Vagina (tissue), 2 donors: ENCODE measurements around the gene KRT31.
"Not testable (repeated sequence)": the region's sequence is repeated elsewhere in the genome, so short reads cannot be mapped to it uniquely, and the experiment has no call there.

Source experiments
- POLR2A ChIP-seq, 2 donors: fragments of 450-650 bp; IDR thresholded peaks; one replicate each; pipeline ENCODE4 v1.6.1; 2017; ENCODE audit warnings: antibody characterized with exemption in 2 of 2, mild to moderate bottlenecking in 2 of 2, moderate library complexity in 2 of 2
- TF ChIP-seq, protein P1 (sequence below), 3 experiments: fragments of 450-650 bp in 2 of 3; fragments of 200-600 bp in 1 of 3; sonication (generic) in 1 of 3; IDR thresholded peaks; one replicate each; pipeline ENCODE4 v1.5.1; 2017 to 2019; ENCODE audit warnings: antibody characterized with exemption in 3 of 3, mild to moderate bottlenecking in 2 of 3, moderate library complexity in 2 of 3

DNA sequence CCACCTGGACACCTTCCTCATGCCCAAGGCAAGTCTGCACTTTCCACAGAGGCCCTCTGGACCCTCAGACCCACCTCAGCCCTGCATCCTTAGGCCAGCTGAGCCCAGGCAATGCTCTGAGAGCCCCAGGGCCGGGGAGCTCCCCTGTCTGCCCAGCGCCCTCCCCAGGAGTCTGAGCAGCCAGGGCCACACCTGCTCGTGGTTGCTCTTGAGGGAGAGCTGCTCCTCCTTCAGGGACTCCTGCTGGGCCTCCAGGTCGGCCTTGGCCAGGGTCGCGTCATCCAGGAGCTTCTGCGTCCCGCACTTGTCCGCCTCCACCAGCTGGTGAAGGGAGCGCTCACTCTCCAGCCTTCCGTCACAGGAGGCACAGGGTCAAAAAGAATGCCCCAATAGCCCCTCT is 25.2 kb upstream of the KRT31 start:
- TF ChIP-seq, protein P1, sequence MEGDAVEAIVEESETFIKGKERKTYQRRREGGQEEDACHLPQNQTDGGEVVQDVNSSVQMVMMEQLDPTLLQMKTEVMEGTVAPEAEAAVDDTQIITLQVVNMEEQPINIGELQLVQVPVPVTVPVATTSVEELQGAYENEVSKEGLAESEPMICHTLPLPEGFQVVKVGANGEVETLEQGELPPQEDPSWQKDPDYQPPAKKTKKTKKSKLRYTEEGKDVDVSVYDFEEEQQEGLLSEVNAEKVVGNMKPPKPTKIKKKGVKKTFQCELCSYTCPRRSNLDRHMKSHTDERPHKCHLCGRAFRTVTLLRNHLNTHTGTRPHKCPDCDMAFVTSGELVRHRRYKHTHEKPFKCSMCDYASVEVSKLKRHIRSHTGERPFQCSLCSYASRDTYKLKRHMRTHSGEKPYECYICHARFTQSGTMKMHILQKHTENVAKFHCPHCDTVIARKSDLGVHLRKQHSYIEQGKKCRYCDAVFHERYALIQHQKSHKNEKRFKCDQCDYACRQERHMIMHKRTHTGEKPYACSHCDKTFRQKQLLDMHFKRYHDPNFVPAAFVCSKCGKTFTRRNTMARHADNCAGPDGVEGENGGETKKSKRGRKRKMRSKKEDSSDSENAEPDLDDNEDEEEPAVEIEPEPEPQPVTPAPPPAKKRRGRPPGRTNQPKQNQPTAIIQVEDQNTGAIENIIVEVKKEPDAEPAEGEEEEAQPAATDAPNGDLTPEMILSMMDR (IDR thresholded peaks at IDR 0.05), result not testable (repeated sequence)
- TF ChIP-seq POLR2A (IDR thresholded peaks at IDR 0.05), result not testable (repeated sequence)
